HG02852 (cell line): ENCODE measurements around the gene NPEPL1.

Experiments
- ATAC-seq: cut with Tn5 transposase; IDR thresholded peaks from one replicate; pipeline ENCODE4 v1.9.1; 2021; ENCODE audit warnings: mild to moderate bottlenecking, moderate library complexity; ENCODE audit not compliant: unreplicated experiment

Gene NPEPL1

DNA sequence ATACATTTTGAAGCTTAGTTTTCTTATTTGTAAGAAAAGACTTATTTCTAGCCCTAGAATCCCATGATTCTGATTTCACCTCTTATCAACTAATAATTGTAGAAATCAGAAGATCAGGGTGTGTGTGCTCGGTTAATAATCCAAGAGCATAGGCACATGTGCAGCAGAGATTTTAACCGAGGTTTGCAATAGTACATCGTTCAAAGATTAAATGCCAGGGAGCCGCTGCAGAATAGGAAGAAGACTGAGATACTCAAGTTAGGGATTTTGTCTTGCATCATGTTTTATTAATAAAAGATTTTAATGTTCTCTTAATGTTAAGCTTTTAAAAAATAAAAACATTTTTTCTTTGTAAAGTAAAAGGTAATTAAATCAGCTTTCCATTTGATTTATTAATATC lies 34.6 kb upstream of the NPEPL1 start:
- ATAC-seq = no peak

DNA sequence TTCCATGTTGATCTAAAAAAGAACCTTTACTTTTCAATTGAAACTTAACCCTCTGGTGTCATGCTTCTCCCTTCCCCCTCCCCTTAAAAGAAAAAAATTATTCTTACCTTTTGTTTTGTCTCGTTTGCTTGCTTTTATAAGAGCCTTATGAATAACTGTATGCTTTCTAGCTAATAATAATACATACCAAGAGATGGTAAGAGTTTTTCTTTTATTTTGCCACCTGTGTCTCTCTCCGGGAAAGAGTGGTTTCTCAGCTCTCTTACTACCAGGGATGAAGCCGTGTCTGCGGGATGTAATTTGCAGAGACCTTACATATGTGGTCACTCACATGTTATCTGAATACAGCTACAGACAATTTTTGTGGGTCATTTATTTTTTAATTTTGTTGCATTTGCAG lies 33.8 kb upstream of the NPEPL1 start:
- ATAC-seq = no peak

DNA sequence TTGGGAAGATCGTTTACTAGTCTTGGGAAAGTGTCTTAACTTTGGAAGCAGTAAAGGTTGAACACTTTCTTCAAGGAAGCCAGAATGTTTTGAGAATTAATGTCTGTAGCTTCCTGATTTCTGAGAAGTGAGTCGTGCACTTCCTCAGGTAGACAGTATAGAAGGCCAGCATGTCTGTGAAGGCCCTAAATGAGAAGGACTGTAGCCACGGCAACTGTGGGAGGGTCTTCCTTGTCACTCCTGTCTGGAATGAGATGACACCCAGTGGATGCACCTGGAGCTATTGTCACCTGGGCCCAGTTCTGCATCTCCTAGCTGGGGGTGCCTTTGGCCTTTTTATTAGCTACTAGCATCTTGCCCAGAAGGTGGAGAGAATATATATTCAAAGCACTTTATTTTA lies 32.8 kb upstream of the NPEPL1 start:
- ATAC-seq = no peak

DNA sequence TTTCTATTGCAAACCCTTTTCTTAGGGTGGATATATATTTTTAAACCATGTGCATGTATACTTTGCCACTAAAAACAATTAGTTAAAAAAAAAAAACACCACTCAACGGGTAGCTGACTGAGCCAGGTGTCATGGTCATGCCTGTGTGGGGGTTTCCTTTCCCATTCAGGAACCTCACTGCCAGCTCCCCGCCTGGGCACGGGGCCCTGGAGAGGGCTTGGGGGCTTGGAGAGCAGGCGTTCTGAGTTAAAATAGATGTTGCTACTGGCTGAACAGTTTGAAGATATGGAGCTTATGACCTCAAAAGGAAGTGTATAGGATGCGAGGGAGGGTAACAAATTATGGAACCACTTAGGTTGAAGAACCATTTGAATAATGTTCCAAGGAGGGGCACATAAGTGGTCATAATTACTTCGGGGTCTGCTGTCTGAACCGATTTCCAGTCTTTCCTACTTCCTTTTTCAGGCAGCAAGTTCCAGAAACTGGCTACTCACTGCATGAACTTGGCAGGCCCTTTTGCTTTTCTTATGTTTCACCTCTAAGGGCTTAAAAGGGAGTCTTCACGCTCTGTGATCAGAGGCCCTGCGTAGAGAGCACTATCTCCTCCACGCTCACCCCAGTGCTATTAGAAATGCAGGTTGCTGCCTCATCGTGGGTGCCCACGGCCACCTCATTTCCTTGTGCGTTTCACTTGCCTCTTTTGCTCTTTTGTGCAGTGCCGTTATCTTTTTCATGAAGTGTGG lies 31.6 kb upstream of the NPEPL1 start:
- no peak for ATAC-seq

DNA sequence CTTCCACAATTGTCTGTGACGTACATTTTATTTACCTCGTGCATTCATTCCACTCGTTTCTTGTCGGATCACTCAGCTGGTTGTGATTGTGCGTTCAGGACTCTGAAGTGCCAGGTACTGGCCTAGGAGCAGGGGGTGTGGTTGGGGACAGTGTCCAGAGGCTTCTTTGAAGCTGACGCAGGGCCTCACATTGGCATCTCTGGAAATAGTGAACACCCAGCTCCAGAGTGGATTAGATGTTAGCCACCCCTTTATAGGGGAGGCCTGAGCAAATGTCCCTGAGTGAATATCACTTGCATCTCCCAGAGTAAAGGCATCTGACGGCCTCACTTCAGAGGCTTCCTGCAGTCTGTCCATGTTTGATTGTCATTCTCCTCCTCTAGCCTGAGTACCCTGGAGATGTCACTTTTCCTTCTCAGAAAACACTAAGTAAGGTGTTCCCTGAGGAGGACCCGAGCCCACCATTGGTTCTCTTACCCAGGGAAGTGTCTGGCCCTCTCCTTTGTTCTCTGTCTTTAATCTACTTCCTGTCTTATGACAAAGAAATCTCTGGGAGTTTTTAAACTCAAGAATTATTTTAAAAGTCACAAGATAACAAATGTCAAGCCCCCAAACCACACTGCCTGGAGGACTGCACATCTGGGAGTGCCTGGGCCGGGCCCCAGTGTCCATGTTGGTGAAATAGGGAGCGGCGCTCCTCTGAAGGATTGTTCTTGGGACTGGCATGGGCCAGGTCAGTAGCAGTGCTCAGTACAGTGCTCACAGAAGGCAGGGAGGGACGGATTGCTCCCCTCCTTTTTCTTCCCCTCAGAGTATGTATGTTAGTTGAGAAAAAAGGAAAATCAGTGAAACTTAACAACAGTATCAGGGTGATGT lies 30.8 kb upstream of the NPEPL1 start:
- ATAC-seq = no peak

DNA sequence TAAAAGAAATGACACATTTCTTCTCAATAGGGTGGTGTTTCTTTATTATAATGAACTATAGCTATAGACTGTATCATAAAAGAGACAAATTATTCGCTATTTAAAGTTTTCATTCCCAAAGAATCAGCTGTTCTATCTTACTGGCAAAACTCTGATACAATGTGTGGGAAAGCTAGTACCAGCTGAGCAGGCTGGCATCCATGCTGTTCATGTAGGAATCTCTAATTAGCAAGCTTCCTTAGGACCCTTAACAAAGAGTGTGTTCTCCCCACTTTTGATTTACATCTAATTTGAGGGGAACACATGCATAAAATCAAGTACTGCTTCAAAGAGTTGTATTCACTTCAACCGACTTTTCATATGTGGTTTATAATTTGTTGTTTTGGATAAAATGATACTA lies 28.3 kb upstream of the NPEPL1 start:
- ATAC-seq = no peak

DNA sequence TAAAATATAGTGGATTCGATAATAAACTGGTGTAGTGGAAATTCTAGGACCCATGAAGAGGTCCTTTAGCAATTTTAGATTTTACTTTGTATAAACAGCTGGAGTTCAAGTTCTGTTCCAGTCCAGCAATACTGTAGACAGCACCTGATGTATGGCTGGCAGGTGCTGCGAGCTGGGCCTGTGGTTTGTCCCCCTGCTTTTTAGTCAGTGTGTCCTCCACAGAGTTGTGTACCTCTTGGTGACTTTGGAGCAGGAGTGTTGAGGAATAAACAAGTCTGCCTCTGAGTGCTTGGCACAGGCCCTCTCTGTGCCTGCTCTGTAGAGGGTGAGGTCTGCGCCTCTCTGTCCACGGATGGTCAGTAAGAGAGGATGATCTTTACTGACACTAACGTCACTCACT lies 27.7 kb upstream of the NPEPL1 start:
- no peak for ATAC-seq

DNA sequence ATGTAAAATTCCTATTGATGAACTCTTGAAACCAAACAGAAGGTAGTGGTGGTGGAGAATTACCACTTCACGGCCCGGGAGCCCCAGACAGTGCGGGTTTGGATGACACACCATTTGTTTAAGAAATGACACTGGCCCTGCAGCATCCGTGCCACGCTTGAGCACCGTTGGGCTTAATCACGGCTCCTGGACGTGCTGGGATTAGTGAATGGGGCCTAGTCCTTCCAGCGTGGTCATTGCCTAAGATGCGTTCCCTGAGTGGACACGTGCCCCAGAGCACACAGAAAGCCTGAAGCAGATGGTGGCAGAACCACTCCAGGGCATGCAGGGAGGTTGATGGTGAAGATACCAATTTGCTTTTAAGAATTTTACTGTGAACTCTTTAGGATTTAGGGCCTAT lies 27.0 kb upstream of the NPEPL1 start:
- ATAC-seq = no peak

DNA sequence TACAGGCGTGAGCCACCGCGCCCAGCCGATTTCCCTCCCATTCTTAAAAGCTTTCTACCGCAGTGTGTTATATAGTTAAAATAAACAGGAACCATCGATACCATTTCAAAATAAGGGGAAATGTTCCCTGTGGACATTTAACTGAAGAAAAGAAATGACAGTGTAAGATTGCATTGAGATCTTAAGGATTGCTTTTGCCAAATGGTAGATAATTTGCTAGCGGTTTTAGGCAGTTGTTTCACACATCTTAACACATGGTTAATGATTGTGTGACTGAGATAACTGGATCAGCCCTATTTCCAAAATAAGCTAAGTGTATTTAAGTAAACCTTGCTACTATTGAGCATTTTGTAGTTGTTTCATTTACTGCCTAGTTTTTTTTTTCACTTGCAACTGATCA lies 25.9 kb upstream of the NPEPL1 start:
- no peak for ATAC-seq

DNA sequence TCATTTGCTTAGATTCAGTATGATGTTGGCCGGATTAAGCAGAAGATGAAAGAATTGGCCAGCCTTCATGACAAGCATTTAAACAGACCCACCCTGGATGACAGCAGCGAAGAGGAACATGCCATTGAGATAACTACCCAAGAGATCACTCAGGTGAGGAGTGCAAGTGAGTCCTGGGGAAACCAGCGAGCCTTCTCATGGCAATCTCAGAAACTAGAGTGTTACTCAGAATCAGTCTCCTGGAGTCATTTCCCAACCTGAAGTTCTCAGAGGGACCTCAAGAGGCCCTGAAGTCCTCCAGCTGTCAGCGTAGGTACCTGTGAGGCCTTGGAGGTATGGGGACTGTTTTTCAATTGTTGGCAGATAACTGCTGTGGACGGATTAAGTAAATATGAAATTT lies 24.6 kb upstream of the NPEPL1 start:
- no peak for ATAC-seq

DNA sequence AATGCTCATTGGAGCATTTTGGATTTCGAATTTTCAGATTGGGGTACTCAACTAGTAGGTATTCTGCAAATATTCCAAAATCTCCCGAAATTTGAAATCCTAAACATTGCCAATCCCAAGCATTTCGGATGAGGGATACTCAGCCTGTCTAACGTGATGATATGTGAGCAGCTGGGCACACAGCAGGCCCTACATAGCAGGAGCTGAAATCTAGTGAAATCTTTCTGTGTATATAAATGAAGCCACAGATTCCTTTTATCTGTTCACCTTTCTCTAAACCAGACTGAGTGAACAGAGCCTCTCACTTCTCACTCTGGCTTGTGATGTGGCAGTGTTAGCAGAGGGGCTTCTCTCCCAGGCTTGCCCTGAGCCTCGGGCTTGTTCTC lies 23.7 kb upstream of the NPEPL1 start:
- ATAC-seq = no peak

DNA sequence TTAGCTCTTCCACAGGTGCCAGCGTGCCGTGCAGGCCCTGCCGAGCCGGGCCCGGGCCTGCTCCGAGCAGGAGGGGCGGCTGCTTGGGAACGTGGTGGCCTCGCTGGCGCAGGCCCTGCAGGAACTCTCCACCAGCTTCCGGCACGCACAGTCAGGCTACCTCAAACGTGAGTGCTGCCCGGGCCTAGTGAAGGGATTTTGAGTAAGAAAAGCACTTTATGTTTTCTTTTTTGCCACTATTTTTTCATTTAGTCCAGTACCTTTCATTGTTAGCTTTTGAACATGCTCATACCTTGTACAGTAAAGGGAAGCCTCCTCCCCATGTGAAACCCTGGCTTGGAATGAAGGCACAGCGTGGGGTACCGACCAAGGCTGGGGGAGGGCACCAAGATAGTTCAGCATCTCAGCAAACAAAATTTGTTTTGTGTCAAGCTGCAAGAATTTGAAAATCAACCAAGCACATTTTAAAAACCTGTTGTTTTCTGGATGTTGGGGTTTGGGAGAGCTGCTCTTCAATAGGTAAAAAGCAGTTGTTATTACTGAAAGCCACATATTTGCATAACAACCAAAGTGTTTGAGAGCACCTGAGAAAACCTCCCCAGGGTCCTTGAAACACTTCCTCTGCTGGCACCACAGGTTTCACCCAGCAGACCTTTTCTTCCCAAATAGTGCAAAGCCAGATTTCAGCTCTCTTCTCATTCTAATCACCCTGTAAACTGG lies 23.2 kb upstream of the NPEPL1 start:
- ATAC-seq = no peak

DNA sequence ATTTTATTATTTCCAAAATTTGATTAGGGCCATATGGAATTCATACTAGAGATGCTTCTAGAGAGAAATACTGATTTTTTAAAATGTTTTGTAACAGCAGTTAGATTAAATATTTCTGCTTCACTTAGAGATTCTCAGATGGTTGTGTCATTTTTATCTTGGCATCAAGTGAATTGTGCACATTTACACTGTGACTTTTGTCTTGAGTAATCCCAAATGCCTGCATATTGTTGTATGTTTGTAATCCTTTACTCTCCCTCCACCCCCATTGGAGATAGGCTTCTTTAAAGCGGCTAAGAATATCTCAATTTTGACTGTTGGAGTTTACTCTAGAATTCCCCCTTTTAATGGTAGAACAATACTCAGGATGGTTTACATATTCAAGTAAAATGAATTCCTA lies 22.5 kb upstream of the NPEPL1 start:
- no peak for ATAC-seq

DNA sequence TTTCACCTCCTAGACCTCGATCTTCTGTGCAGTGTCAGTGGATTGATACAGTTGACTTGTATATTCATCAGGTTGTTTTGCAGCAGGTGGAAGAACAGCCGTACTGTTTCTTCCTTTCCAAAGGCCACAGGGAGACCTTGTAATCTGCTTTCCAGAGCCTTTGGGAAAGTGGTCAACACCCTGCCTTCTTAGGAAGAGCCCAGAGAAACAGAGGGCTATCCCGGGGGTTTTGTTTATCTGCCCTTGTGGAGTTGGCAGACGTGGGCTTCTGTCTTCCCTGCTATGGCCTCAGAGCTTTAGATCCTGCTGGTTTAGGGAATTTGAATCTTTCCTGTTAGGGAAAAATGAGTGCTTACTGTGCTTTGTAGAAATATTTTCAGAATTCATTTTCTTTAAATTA lies 21.9 kb upstream of the NPEPL1 start:
- no peak for ATAC-seq

DNA sequence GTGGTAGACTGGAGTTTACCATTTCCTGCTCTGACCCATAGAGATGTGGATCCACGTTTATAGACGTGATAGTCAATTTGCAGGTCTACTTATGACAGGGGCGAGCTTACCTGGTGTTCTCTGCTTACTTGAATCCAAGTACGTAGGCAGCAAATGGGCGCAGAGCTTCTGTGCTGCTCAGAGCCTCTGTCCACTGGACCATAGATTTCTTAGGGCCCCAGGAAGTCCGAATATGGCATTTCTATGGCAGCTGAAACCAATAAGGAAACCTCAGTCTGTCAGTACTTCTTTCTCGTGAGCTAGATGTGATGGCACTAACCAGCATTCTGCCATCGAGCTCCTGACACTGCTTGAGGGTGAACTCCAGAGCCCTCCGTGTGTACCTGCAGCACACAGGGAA lies 19.5 kb upstream of the NPEPL1 start:
- ATAC-seq = no peak

DNA sequence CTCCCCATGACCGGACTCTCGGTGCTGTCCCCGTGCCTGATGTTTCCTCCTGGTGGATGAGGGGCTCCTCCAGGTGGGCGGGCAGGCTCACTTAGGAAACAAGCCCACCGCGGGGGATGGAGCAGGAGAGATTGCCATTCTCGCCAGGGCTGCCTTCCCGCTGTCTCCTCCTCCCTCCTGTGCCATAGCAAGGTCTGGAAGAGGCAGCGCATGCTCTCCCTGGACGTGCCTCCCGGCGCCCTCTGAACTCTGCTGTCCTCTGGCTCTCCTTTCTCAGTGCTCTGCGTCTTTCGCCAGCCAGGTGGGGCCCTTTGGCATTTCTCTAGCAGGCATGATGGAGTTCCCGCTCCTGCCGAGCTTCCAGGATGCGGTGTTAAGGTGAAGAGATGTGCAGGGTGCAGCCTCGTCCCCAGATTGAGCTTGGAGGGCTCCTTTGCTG lies 17.4 kb upstream of the NPEPL1 start:
- no peak for ATAC-seq

DNA sequence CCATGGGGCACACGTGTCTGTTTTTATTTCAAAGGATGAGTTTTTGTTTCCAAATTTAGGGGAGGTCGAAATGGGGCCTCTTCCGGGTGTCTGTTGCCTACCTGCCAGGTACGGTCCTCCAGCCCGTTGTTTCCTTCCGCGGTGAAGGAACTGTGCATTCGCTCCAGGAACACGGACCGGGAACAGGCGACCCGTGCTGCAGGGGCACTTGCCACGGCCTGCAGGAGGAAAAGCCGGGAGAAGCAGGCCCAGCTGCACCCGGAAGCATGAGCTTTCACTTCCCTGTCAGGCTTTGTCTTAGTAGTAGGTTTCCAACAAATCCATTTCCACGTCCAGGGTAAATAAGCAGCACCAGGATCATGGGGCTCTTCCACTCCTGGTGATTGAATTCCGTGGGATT lies 17.0 kb upstream of the NPEPL1 start:
- no peak for ATAC-seq

DNA sequence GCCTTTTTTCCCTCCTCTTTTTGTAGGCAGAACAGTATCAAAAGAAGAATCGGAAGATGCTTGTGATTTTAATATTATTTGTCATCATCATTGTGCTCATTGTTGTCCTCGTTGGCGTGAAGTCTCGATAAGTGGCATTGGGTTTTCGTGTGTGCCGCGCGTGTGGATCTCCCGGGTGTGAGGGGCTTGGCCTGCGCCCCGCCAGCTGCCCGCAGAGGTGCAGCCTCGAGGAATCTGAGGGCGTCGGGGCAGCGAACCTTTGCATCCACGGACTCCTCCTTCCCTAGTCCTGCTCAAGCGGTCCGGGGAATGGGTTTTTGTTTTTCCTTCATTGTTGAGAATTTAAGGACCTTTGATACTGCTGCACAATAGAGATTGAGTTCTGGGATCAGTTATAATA lies 16.4 kb upstream of the NPEPL1 start:
- no peak for ATAC-seq

DNA sequence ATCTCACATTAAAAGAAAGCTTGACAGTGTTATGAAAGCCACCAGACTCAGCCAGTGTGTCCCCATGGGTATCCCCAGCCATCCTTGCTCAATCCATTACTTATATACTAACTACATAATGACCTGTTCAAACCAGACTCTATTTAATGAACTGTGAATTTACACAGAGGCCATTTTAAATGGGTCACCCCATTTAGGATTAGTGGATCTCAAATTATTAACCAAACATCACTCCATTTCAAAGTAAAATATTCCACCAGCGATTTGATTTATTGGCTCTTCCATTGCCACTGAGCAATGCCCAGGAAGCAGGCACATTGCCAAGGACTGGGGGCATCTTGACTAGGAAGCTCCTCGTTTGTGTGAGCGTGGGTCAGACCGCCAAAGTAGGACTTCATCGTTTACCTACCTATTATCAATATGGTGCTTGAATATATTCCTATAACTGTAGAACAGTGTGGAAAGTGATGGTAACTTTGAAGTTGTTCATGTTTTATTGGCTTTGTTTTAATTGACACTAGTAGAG lies 15.5 kb upstream of the NPEPL1 start:
- ATAC-seq = no peak

DNA sequence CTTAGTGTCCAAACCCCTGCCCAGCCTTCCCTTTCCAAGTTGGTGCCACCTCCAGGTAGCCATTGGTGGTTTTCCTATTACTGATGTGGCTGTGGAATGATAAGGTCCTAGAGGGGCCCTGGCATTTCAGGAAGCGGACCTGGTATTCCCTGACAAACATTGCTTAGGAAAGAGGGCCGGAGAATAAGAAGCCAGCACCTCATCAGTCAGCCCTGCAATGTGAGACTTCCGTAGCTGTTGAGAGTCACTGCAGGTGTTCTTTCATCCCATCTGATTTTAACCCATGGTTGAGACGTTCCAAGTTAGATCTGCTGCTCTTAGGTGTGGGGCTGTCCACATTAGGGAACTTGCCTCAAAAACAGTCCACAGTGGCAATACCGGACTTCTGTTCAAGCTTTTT lies 14.8 kb upstream of the NPEPL1 start:
- no peak for ATAC-seq

DNA sequence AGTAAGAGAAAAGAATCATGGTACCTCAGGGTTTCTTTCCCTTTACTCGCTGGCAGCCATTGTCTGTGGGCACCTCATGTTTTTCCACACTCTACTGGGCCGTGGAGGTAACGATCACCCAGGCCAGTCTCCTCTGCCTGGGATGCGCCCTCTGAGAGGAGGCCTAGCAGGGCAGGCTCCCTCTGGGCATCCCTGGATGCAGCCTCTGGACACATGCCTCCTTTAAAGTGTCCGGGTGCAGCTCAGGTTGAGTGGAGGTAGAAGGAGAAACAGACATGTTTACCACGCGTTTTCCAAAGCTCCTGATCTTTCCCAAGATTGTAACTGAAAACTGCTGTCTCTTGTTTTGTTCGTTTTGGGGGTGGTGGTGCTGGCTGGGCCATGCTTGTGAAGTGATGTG lies 13.8 kb upstream of the NPEPL1 start:
- ATAC-seq = no peak
